ENCODE measurements around the gene LY86. TPM values are rescaled to one million over a fixed set of nuclear protein-coding genes. Genes with fewer than 3 reads are reported as not detected.

Gene LY86
- polyA plus RNA-seq, 1 of the 3 experiments (the other 2 are of a cell fraction), result not detected

DNA sequence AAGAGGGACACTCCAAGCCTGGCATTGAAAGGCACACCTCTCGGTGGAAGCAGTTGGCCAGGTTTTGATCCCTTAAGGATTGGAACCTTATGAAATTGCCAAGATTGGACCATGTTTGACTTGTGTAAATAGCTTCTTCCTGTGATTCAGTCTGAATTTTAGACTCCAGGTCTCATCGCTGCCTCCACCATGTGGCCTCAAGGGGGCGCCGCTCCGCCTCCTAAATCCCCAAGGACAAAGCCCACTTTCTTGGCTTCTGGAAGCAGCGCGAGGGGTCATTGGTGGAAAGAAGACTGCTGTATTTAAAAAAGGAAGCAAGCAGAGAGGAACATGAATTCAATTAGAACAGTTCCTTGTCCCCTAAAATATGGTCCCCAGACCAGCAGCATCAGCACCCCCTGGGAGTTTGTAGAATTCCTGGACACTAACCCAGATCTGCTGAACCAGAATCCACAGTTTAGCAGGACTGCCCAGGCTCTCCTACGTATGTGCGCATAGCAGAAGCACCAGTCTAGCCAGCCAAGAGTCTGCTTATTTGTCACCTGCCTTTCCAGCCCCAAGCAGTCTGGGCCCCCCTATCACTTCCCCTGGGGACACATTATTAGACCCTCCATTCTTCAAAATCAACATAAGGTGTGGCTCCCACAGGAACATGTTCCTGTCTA, 108.5 kb downstream of the LY86 start:
- POLR2A ChIA-PET, result no interaction called here
- DNase-seq, result peak; percentile 45
- H3K4me1 ChIP-seq (ENCODE audit: control insufficient read depth in 1 of 2, insufficient read depth in 2 of 2, low read depth in 1 of 2, low read length in 1 of 2), result peaks cover 0 to 4% of the 10 kb centered on the region in 2 experiments; a peak in 2 of 4 replicates
- WGBS (ENCODE audit: low lambda C conversion rate), result 50% methylated on average over 8 of the region's 9 CpGs
- H3F3A ChIP-seq (replicated peaks; ENCODE audit: insufficient read depth), result no peaks in the 10 kb centered on the region
- H3K9me3 ChIP-seq, result no peaks in the 10 kb centered on the region
- H4K20me1 ChIP-seq (ENCODE audit: insufficient read depth), result no peaks in the 10 kb centered on the region
- H3K36me3 ChIP-seq (replicated peaks in 1 of 2; ENCODE audit: control insufficient read depth in 1 of 2, insufficient read depth in 2 of 2, low read length in 1 of 2), result no peaks in the 10 kb centered on the region
- peak overlapping the region in 1 of 2 experiments; percentile 52; a peak in 1 of 4 replicates for H3K4me3 ChIP-seq (ENCODE audit: low read depth in 2 of 2, low read length in 1 of 2)
- no peaks in the 10 kb centered on the region for H3K27me3 ChIP-seq (ENCODE audit: insufficient read depth)
- CTCF ChIA-PET, result interaction anchor here (0.6 to 1.4 kb wide), 10 partner anchors 11 to 1843 kb away, joined by 3 to 9 read pairs (median 4); no protein-coding TSS in a partner anchor
- no peak overlapping the region for H3K4me2 ChIP-seq
- H3K79me2 ChIP-seq (ENCODE audit: insufficient read depth), result no peaks in the 10 kb centered on the region
- H3K9ac ChIP-seq, result no peak overlapping the region
- TF ChIP-seq TAF1 (IDR thresholded peaks at IDR 0.05; ENCODE audit: borderline replicate concordance, low read depth, low read length) (no peak), FOSL2 (IDR thresholded peaks at IDR 0.05; ENCODE audit: borderline replicate concordance, low read depth) (no peak), SMC3 (IDR thresholded peaks at IDR 0.05; ENCODE audit: low read depth, low read length) (peak; percentile 34), TCF12 (IDR thresholded peaks at IDR 0.05) (no peak), RAD21 (IDR thresholded peaks at IDR 0.05; ENCODE audit: low read length) (peak; percentile 59), GABPA (IDR thresholded peaks at IDR 0.05; ENCODE audit: low read depth) (no peak)
- TF ChIP-seq, protein P1, sequence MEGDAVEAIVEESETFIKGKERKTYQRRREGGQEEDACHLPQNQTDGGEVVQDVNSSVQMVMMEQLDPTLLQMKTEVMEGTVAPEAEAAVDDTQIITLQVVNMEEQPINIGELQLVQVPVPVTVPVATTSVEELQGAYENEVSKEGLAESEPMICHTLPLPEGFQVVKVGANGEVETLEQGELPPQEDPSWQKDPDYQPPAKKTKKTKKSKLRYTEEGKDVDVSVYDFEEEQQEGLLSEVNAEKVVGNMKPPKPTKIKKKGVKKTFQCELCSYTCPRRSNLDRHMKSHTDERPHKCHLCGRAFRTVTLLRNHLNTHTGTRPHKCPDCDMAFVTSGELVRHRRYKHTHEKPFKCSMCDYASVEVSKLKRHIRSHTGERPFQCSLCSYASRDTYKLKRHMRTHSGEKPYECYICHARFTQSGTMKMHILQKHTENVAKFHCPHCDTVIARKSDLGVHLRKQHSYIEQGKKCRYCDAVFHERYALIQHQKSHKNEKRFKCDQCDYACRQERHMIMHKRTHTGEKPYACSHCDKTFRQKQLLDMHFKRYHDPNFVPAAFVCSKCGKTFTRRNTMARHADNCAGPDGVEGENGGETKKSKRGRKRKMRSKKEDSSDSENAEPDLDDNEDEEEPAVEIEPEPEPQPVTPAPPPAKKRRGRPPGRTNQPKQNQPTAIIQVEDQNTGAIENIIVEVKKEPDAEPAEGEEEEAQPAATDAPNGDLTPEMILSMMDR (IDR thresholded peaks at IDR 0.05), result peak; percentile 69
- H2AFZ ChIP-seq (ENCODE audit: low read depth), result no peak overlapping the region
- H3K27ac ChIP-seq (ENCODE audit: low read depth in 2 of 2, low read length in 1 of 2), result no peak overlapping the region
- H3K9me2 ChIP-seq, result no peaks in the 10 kb centered on the region

DNA sequence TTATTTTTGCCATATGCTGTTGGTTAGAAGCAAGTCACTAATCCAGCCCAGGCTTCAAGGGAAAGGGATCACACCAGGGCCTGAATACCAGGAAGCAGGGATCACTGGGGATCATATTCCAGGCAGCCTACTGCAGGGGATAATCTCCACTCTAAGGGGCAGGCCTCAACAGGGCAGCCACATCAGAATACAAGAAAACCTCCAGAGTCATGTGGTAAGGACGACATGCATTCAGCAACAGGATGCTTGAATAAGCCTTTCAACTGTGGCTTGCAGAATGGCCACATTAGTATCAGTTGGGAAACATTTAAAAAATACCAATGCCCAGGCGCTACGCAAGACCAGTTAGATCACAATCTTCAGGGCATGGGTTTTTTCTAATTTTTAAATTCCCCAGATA, 109.1 kb downstream of the LY86 start:
- ChIA-PET CTCF (no interaction called here), POLR2A (no interaction called here)
- WGBS (ENCODE audit: low lambda C conversion rate), result 75% methylated on average over 3 of the region's 3 CpGs
- H3K4me2 ChIP-seq, result no peak overlapping the region
- no peak for DNase-seq
- no peaks in the 10 kb centered on the region for H3K79me2 ChIP-seq (ENCODE audit: insufficient read depth)
- no peaks in the 10 kb centered on the region for H4K20me1 ChIP-seq (ENCODE audit: insufficient read depth)
- TF ChIP-seq, protein P2, sequence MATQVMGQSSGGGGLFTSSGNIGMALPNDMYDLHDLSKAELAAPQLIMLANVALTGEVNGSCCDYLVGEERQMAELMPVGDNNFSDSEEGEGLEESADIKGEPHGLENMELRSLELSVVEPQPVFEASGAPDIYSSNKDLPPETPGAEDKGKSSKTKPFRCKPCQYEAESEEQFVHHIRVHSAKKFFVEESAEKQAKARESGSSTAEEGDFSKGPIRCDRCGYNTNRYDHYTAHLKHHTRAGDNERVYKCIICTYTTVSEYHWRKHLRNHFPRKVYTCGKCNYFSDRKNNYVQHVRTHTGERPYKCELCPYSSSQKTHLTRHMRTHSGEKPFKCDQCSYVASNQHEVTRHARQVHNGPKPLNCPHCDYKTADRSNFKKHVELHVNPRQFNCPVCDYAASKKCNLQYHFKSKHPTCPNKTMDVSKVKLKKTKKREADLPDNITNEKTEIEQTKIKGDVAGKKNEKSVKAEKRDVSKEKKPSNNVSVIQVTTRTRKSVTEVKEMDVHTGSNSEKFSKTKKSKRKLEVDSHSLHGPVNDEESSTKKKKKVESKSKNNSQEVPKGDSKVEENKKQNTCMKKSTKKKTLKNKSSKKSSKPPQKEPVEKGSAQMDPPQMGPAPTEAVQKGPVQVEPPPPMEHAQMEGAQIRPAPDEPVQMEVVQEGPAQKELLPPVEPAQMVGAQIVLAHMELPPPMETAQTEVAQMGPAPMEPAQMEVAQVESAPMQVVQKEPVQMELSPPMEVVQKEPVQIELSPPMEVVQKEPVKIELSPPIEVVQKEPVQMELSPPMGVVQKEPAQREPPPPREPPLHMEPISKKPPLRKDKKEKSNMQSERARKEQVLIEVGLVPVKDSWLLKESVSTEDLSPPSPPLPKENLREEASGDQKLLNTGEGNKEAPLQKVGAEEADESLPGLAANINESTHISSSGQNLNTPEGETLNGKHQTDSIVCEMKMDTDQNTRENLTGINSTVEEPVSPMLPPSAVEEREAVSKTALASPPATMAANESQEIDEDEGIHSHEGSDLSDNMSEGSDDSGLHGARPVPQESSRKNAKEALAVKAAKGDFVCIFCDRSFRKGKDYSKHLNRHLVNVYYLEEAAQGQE (IDR thresholded peaks at IDR 0.05; ENCODE audit: low read depth, low read length), result no peak
- TF ChIP-seq TEAD4 (IDR thresholded peaks at IDR 0.05; ENCODE audit: borderline replicate concordance, insufficient read depth) (no peak), ELF1 (IDR thresholded peaks at IDR 0.05) (no peak)
- no peak overlapping the region for H3K27ac ChIP-seq (ENCODE audit: low read depth in 2 of 2, low read length in 1 of 2)
- H3K9me2 ChIP-seq, result no peaks in the 10 kb centered on the region
- H3F3A ChIP-seq (replicated peaks; ENCODE audit: insufficient read depth), result no peaks in the 10 kb centered on the region
- peaks cover 0 to 4% of the 10 kb centered on the region in 2 experiments; a peak in 2 of 4 replicates for H3K4me1 ChIP-seq (ENCODE audit: control insufficient read depth in 1 of 2, insufficient read depth in 2 of 2, low read depth in 1 of 2, low read length in 1 of 2)
- H2AFZ ChIP-seq (ENCODE audit: low read depth), result no peak overlapping the region
- no peak overlapping the region for H3K4me3 ChIP-seq (ENCODE audit: low read depth in 2 of 2, low read length in 1 of 2)
- H3K9me3 ChIP-seq, result no peaks in the 10 kb centered on the region
- H3K27me3 ChIP-seq (ENCODE audit: insufficient read depth), result no peaks in the 10 kb centered on the region
- no peak overlapping the region for H3K9ac ChIP-seq
- no peaks in the 10 kb centered on the region for H3K36me3 ChIP-seq (replicated peaks in 1 of 2; ENCODE audit: control insufficient read depth in 1 of 2, insufficient read depth in 2 of 2, low read length in 1 of 2)
